ENCODE data around the gene EIF5.

EIF5 gene

GRCh38 chr14:103329401-103330347 lies 4.4 kb upstream of the EIF5 start (continued):
- no peak for TF ChIP-seq ZNF391 (tag by site-specific recombination; IDR thresholded peaks at IDR 0.05; ENCODE audit: borderline replicate concordance, low read depth)
- TF ChIP-seq, protein P1, sequence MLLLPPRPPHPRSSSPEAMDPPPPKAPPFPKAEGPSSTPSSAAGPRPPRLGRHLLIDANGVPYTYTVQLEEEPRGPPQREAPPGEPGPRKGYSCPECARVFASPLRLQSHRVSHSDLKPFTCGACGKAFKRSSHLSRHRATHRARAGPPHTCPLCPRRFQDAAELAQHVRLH (tag by site-specific recombination; IDR thresholded peaks at IDR 0.05): no peak
- TF ChIP-seq ZNF292 (tag by site-specific recombination; IDR thresholded peaks at IDR 0.05; ENCODE audit: borderline replicate concordance, low read depth): no peak
- peak; percentile 75 for TF ChIP-seq ZNF629 (tag by site-specific recombination; IDR thresholded peaks at IDR 0.05)
- TF ChIP-seq ZFP3 (tag by site-specific recombination; IDR thresholded peaks at IDR 0.05; ENCODE audit: low read depth): no peak
- TF ChIP-seq KLF10 (tag by site-specific recombination; IDR thresholded peaks at IDR 0.05): no peak
- TF ChIP-seq ZNF623 (tag by site-specific recombination; IDR thresholded peaks at IDR 0.05): no peak
- TF ChIP-seq GLIS2 (tag by site-specific recombination; IDR thresholded peaks at IDR 0.05): no peak
- TF ChIP-seq ELK4 (IDR thresholded peaks at IDR 0.05; ENCODE audit: borderline replicate concordance, low read depth, low read length): no peak
- TF ChIP-seq KLF16 (tag by site-specific recombination; IDR thresholded peaks at IDR 0.05): no peak
- no peak for TF ChIP-seq ZNF354C (tag by site-specific recombination; IDR thresholded peaks at IDR 0.05; ENCODE audit: borderline replicate concordance, low read depth)
- TF ChIP-seq MZF1 (tag by site-specific recombination; IDR thresholded peaks at IDR 0.05; ENCODE audit: borderline replicate concordance): no peak
- TF ChIP-seq YY2 (tag by site-specific recombination; IDR thresholded peaks at IDR 0.05): no peak
- TF ChIP-seq ZNF324 (tag by site-specific recombination; IDR thresholded peaks at IDR 0.05): 0 out of 2 replicates have a peak, but pooled peaks have one; percentile 35
- no peak for TF ChIP-seq ZNF510 (tag by site-specific recombination; IDR thresholded peaks at IDR 0.05; ENCODE audit: insufficient replicate concordance)
- no peak for TF ChIP-seq ZNF266 (tag by site-specific recombination; IDR thresholded peaks at IDR 0.05; ENCODE audit: low read depth)
- TF ChIP-seq ZNF211 (tag by site-specific recombination; IDR thresholded peaks at IDR 0.05; ENCODE audit: low read depth): no peak
- TF ChIP-seq TRIM28 (IDR thresholded peaks at IDR 0.05; ENCODE audit: borderline replicate concordance, low read length): no peak
- TF ChIP-seq ZNF416 (tag by site-specific recombination; IDR thresholded peaks at IDR 0.05): no peak
- TF ChIP-seq ZNF654 (tag by site-specific recombination; IDR thresholded peaks at IDR 0.05; ENCODE audit: low read depth): no peak
- TF ChIP-seq ZBTB17 (tag by site-specific recombination; IDR thresholded peaks at IDR 0.05): 0 out of 2 replicates have a peak, but pooled peaks have one; percentile 23
- TF ChIP-seq ZNF548 (tag by site-specific recombination; IDR thresholded peaks at IDR 0.05): no peak
- no peak for TF ChIP-seq ZBTB21 (tag by site-specific recombination; IDR thresholded peaks at IDR 0.05)
- TF ChIP-seq WT1 (tag by site-specific recombination; IDR thresholded peaks at IDR 0.05): peak; percentile 30; the same call in 1 of the 2 replicates
- TF ChIP-seq PRDM10 (tag by site-specific recombination; IDR thresholded peaks at IDR 0.05): no peak
- TF ChIP-seq ZNF660 (tag by site-specific recombination; IDR thresholded peaks at IDR 0.05): no peak
- 0 out of 2 replicates have a peak, but pooled peaks have one; percentile 30 for TF ChIP-seq ZEB2 (tag by site-specific recombination; IDR thresholded peaks at IDR 0.05)
- no peak for TF ChIP-seq ZNF350 (tag by site-specific recombination; IDR thresholded peaks at IDR 0.05)
- TF ChIP-seq INSM2 (tag by site-specific recombination; IDR thresholded peaks at IDR 0.05): no peak
- no peak for TF ChIP-seq ZBTB1 (tag by site-specific recombination; IDR thresholded peaks at IDR 0.05)
- peak; percentile 79 for TF ChIP-seq ZBTB44 (tag by site-specific recombination; IDR thresholded peaks at IDR 0.05)
